GM12874 (cell line): ENCODE measurements around the gene SET.

ENCODE experiments used
- CTCF ChIP-seq: IDR thresholded peaks from 2 replicates; pipeline ENCODE4 v1.5.1; 2011; ENCODE audit warnings: low read depth, mild to moderate bottlenecking, control low read depth, low read length, moderate library complexity; ENCODE audit not compliant: insufficient read depth

SET gene

GRCh38 chr9:128688501-128689292, at the start of gene SET:
Gene SET, plus strand, starts transcription at chr9:128689222. Its CDS starts 361 bp downstream, at chr9:128689583.
- TF ChIP-seq CTCF = no peak

- no peak for TF ChIP-seq CTCF
These were observed 48.4 kb upstream of the SET start for GRCh38 chr9:128640603-128641002.

- TF ChIP-seq CTCF = no peak
These were observed 46.3 kb upstream of the SET start for GRCh38 chr9:128642675-128643245.

- no peak for TF ChIP-seq CTCF
These were observed 45.3 kb upstream of the SET start for GRCh38 chr9:128643519-128644300.

GRCh38 chr9:128648206-128648605, 40.8 kb upstream of the SET start:
- TF ChIP-seq CTCF = peak; percentile 34; the same call in 1 of the 2 replicates

- no peak for TF ChIP-seq CTCF
These were observed 37.2 kb upstream of the SET start for GRCh38 chr9:128651798-128652197.

GRCh38 chr9:128653908-128654307, 35.1 kb upstream of the SET start:
- TF ChIP-seq CTCF = no peak
